ENCODE data around the gene FBXW10B.
"Not testable (repeated sequence)": the region's sequence is repeated elsewhere in the genome, so short reads cannot be mapped to it uniquely, and the experiment has no call there.

The FBXW10B gene

DNA sequence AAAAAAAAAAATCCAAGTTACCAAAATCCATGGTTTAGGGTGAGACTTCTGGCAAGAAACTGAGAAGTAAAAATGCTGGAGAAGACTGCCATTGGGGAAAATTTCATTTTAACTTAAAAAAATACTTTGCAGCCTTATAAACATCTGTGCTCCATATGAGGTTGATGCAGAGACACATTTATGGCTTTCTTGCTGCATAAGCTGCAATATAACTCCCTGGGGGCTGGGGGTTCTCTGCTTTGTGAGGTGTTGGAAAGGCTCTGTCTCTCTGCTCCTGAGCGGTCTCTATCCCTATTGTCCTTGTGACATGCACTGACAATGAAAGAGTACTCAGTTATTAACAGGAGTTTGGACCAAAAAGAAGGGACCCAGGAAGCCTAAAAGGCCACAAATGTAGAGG lies 6.4 kb downstream of the FBXW10B start:
- DNase-seq (ENCODE audit: low read depth); H3K4me3 ChIP-seq (ENCODE audit: low read depth, low read length): not testable (repeated sequence)

DNA sequence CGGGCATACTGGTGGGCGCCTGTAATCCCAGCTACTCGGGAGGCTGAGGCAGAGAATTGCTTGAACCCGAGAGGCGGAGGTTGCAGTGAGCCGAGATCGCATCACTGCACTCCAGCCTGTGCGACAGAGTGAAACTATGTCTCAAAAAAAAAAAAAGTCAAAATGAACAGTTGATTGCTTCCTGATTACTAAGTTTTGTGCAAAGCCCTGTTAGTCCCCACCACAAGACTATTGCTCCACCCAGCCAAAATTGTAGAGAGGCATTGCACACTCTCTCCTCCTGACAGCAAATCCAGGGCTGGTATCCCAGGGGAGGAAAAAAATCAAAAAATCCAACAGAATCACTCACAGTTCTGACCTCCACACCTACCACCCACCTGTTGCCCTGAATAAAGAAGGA lies 26.5 kb downstream of the FBXW10B start:
- not testable (repeated sequence) for DNase-seq (ENCODE audit: low read depth)

DNA sequence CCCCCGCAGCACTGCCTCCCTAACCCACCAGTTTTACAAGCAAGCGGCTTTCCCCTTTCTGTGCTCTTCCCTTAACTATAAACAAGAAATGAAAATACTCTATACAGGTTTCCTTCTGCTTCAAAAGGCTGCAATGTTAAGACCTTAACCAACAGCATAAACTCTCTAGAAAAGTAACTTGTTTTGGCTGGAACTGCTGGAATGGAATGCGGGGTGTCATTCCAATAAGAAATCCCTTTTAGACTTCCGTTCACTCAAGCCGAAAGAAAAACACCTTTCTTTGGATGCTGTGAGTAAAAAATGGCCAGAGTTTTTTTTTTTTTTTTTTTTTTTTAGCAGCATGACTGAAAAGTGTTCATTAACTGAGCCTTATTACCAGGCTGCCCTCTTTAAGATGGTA lies 27.5 kb downstream of the FBXW10B start:
- DNase-seq (ENCODE audit: low read depth); H3K4me3 ChIP-seq (ENCODE audit: low read depth, low read length): not testable (repeated sequence)

More for the DNA sequence above, 26.5 kb downstream of the FBXW10B start:
- not testable (repeated sequence) for H3K4me3 ChIP-seq (ENCODE audit: low read depth, low read length)

DNA sequence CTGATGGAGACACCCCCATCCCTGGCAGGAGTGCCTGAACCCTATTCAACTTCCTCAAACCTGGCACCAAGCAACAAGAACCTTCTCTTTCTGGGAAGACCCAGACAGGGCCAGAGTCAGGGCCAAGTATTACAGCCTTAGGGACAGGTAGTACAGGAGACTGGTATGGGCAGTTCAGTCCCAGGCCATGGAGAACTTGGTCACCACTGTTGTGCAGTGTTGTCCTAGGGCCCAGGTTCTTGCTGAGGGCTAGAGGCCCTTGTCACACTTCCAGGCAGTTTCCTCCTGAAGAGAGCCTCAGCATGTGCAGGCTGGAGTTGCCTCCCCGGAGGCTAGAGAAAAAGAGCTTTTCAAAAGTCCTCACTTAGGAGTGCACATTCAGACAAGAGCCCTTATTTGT lies 28.7 kb downstream of the FBXW10B start:
- H3K4me3 ChIP-seq (ENCODE audit: low read depth, low read length); DNase-seq (ENCODE audit: low read depth): not testable (repeated sequence)

DNA sequence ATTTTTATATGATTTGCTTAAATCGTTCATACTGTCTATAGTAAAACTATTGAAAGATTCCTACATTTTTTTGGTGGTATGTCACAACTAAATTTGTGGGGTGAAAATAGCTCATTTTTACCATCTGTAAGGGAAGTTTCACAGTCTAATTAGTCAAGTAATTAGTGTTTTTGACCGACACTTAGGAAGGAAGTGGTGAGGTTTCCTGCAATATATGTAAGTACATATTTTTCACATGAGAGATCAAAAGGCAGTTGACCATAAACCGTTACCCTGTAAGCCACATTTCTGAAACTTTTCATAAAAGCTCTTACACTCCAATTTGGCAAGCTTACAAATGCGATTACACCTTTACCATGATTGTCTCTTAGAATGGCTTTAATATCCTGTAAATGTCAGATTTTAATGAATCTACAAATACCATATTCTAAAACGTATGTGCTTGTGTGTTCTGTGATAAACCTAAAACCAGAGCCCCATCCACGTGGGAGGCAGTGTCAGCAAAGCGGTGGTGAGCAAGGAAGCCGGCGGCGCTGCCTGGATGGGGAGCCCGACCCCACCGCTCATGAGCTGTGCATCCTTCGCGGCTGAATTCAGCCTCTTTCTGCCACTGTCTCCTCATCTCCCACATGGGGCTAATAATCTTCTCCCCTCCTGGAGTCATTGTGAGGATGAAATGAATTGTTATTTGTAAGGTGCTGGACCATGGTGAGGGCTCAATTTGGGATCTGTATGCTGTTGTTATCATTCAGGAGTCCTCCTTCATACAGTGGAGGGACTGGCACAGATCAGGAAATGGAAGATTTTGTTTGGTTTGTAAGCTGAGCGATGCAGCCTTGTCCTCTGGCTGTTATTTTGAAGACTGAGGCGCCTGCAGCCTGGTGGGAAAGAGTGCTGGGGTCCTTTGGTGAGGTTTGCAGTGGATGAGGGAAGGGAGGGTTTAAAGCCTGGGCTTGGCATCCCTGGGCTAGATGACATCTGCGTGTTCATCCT lies 29.7 kb downstream of the FBXW10B start:
- not testable (repeated sequence) for DNase-seq (ENCODE audit: low read depth); H3K4me3 ChIP-seq (ENCODE audit: low read depth, low read length)

DNA sequence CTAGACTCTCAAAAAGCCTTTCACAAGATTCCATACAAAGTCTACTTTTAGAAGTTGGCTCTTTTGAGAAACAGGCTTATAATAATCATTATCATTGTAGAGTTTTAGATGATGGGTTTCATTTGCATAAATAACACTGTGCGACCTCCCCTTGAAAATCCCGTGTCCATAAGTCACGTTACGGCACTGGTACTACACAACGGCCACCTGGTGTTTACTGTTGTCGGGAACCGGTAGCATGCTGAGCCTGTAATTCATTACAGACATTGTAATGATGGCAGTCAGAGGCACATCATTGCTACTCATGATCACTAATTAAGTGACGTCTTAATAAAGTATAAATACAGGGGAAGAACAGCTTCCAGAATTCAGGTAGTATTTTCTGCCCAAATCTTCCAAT lies 31.5 kb downstream of the FBXW10B start:
- H3K4me3 ChIP-seq (ENCODE audit: low read depth, low read length); DNase-seq (ENCODE audit: low read depth): not testable (repeated sequence)

DNA sequence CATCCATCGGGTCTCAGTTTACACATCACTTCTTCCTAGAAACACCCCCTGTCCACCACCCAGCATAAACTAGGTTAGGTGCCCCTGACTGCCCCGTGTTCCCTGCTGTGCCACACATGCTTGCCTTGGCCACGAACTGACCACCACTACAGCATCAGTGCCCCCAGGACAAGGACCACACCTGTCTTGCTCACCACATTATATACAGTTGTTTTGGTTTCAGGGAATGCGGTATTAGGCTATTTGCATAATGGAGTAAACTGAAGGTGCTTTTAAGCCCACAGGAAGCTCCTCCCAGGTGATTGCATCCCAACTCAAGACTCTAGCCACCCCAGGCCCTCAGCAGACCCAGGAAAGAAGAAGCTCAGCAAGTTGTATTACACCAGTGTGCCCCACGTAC lies 36.2 kb downstream of the FBXW10B start:
- DNase-seq (ENCODE audit: low read depth); H3K4me3 ChIP-seq (ENCODE audit: low read depth, low read length): not testable (repeated sequence)

DNA sequence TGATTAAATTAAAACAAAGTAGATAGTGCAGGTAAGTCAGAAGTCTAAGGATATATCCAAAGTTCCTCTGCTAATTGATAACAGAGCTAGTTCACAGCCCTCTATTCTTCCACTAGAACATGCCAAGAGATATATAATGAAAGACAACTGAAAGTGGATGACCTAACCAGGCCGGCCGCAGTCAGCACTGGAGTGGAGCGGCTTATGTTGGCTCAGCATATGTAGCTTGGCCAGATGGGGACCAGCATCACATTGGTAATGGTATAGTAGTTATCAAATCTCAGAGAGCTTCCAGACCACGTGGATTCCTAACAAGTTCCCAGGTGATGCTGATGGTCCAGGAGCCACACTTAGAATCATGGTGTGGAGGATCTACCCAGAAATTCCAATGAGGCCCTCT lies 38.0 kb downstream of the FBXW10B start:
- not testable (repeated sequence) for DNase-seq (ENCODE audit: low read depth); H3K4me3 ChIP-seq (ENCODE audit: low read depth, low read length)

DNA sequence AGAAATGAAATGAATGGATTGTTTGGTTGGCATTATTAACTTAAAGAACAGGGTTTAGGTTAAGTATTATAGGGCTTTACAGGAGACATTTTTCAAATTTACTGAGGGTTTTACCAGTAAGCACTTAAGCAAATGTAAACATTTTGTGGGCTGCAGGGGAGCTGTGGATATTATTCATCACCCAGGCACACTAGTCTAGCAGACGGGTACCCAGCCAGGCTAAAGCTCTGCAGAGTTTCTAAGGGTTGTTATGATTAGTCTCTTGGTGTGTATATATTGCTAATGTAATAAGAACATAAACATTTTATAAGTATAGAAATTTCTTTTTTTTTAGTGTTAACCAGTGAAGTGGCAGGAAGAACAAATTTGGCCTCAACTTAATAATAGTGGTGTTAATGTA lies 42.7 kb downstream of the FBXW10B start:
- H3K4me3 ChIP-seq (ENCODE audit: low read depth, low read length); DNase-seq (ENCODE audit: low read depth): not testable (repeated sequence)

DNA sequence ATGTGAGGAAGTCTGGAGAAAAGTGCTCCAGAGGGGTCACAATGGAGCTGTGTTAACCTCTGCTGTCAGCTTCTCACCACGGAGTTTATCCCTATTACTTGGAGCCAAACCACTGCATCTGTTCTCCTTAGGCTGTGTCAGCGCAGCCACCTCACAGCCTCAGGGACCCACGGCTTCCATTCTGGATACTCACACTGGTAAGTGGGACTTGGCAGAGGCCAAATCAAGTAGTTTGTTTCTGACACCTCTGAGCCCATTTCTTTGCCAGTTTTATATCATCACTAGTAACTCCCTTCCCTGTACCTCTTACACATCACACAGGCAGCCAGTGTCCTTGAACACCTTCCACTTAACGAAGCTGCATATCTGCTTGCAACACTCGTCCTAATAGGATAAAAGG lies 44.8 kb downstream of the FBXW10B start:
- H3K4me3 ChIP-seq (ENCODE audit: low read depth, low read length); DNase-seq (ENCODE audit: low read depth): not testable (repeated sequence)

DNA sequence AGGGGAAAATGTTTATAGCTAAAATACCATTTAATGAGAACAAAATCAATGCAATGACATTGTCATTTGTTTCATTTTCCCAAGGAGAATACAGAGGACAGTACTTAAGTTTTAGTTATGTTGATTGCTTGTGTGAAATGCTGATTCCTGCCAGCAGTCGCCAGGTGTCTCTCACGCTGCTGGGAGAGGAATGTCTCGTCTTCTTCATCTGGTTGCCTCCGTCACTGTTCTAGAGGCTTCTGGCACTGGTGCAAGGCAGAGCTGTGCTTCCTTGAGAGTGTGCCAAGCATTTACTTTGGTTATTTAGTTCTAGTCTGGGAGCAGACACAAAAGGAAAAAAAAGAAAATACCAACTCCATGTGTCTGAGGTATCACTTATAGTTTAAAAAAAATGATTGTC lies 45.6 kb downstream of the FBXW10B start:
- DNase-seq (ENCODE audit: low read depth) = peak; percentile 82
- not testable (repeated sequence) for H3K4me3 ChIP-seq (ENCODE audit: low read depth, low read length)
- TF ChIP-seq, protein P1, sequence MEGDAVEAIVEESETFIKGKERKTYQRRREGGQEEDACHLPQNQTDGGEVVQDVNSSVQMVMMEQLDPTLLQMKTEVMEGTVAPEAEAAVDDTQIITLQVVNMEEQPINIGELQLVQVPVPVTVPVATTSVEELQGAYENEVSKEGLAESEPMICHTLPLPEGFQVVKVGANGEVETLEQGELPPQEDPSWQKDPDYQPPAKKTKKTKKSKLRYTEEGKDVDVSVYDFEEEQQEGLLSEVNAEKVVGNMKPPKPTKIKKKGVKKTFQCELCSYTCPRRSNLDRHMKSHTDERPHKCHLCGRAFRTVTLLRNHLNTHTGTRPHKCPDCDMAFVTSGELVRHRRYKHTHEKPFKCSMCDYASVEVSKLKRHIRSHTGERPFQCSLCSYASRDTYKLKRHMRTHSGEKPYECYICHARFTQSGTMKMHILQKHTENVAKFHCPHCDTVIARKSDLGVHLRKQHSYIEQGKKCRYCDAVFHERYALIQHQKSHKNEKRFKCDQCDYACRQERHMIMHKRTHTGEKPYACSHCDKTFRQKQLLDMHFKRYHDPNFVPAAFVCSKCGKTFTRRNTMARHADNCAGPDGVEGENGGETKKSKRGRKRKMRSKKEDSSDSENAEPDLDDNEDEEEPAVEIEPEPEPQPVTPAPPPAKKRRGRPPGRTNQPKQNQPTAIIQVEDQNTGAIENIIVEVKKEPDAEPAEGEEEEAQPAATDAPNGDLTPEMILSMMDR (IDR thresholded peaks at IDR 0.05; ENCODE audit: control insufficient read depth, extremely low read depth, insufficient read depth) = peak; percentile 47
